GM21786 (cell line): Measurements from ENCODE around the gene DLG1.

Experiments used
- ATAC-seq: cut with Tn5 transposase; IDR thresholded peaks from one replicate; pipeline ENCODE4 v1.9.1; 2021; ENCODE audit not compliant: unreplicated experiment

Gene DLG1

GRCh38 chr3:197298341-197298944, at the start of gene DLG1:
TSS of gene DLG1 (minus strand) at chr3:197298612. CDS start at chr3:197297204, 1,408 bp downstream.
- ATAC-seq, result peak; percentile 57

- no peak for ATAC-seq
Measured at GRCh38 chr3:197348014-197348413, 49.6 kb upstream of the DLG1 start.

- no peak for ATAC-seq
Measured at GRCh38 chr3:197345390-197345789, 47.0 kb upstream of the DLG1 start.

GRCh38 chr3:197344582-197345318, 46.3 kb upstream of the DLG1 start:
- no peak for ATAC-seq

- no peak for ATAC-seq
Measured at GRCh38 chr3:197343656-197344408, 45.4 kb upstream of the DLG1 start.

- no peak for ATAC-seq
Measured at GRCh38 chr3:197343111-197343510, 44.7 kb upstream of the DLG1 start.

GRCh38 chr3:197340521-197340871, 42.1 kb upstream of the DLG1 start:
- ATAC-seq, result no peak

GRCh38 chr3:197339841-197340520, 41.6 kb upstream of the DLG1 start:
- ATAC-seq, result no peak

- no peak for ATAC-seq
Measured at GRCh38 chr3:197338586-197338985, 40.2 kb upstream of the DLG1 start.

GRCh38 chr3:197337656-197338055, 39.2 kb upstream of the DLG1 start:
- no peak for ATAC-seq

- ATAC-seq, result no peak
Measured at GRCh38 chr3:197337214-197337613, 38.8 kb upstream of the DLG1 start.

GRCh38 chr3:197336348-197336747, 37.9 kb upstream of the DLG1 start:
- no peak for ATAC-seq

GRCh38 chr3:197335428-197336132, 37.2 kb upstream of the DLG1 start:
- ATAC-seq, result no peak

- ATAC-seq, result no peak
Measured at GRCh38 chr3:197333901-197334639, 35.7 kb upstream of the DLG1 start.

- no peak for ATAC-seq
Measured at GRCh38 chr3:197331131-197331530, 32.7 kb upstream of the DLG1 start.

GRCh38 chr3:197329382-197329781, 31.0 kb upstream of the DLG1 start:
- no peak for ATAC-seq

GRCh38 chr3:197328198-197328597, 29.8 kb upstream of the DLG1 start:
- no peak for ATAC-seq

- ATAC-seq, result no peak
Measured at GRCh38 chr3:197327701-197328100, 29.3 kb upstream of the DLG1 start.

GRCh38 chr3:197325773-197326172, 27.4 kb upstream of the DLG1 start:
- no peak for ATAC-seq

- ATAC-seq, result no peak
Measured at GRCh38 chr3:197322149-197322548, 23.7 kb upstream of the DLG1 start.
